HG02759 (cell line): ENCODE results near the gene RNF41.
A peak's percentile ranks its signal among the peaks of the same experiment; 100 is the strongest.
"Not testable (repeated sequence)": the region's sequence is repeated elsewhere in the genome, so short reads cannot be mapped to it uniquely, and the experiment has no call there.

Experiments
- ATAC-seq: cut with Tn5 transposase; IDR thresholded peaks from one replicate; pipeline ENCODE4 v1.9.1; 2021; ENCODE audit warnings: mild to moderate bottlenecking, moderate library complexity; ENCODE audit not compliant: unreplicated experiment

RNF41 gene

GRCh38 chr12:56213878-56214277 lies 7.8 kb downstream of the RNF41 start:
- ATAC-seq = no peak

DNA sequence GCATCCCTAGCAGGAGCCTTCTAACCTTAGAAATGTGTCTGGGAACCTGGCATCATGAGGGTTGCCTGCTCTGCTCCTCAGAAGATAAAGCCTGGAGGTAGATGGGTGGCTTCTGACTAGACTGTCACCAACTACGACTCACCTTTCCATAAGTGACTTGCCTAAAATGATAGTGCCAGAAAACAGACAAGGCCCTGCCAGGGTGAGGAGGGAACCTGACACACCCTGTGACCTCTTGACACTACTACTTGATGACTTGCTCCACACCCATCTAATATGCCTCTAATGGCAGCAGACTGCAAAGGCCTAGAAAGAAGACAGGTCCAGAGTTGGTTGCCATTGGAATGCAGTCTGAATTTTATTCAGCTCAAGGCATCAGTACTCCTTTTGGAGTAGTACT lies 9.4 kb downstream of the RNF41 start:
- ATAC-seq = no peak

GRCh38 chr12:56208006-56208405 lies 13.7 kb downstream of the RNF41 start:
- ATAC-seq = no peak

DNA sequence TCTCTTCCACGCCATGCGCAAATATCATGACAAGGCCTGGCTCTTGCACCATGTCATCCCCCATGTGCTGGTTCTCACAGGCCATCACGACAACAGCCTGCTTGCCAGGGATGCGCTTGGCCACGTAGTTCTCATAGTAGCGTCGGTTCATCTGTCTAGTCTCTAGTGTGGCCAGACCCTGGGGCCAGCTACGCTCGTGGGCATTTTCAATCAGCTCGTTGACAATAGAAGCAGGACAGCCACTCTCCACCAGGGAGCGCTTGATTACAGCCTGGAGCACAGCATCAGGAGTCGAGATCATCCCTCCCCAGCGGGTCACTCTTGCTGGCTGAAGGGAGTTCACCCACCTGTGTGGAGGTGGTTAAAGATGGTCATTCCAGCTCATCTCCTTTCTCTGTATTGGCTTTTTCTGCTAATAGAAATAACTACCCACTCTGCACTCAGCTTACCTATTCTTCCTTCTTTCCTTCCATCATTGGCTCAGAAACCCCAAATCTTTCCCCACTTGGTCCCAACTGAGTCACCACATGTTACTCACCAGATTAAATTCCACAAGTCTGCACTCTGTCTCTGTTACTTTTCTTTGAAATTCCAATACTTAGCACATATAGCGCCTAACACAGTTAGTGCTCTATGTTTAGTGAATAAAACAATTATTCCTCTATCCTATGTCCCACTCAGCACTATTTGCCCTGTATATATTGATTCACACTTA lies 15.1 kb downstream of the RNF41 start:
- no peak for ATAC-seq

DNA sequence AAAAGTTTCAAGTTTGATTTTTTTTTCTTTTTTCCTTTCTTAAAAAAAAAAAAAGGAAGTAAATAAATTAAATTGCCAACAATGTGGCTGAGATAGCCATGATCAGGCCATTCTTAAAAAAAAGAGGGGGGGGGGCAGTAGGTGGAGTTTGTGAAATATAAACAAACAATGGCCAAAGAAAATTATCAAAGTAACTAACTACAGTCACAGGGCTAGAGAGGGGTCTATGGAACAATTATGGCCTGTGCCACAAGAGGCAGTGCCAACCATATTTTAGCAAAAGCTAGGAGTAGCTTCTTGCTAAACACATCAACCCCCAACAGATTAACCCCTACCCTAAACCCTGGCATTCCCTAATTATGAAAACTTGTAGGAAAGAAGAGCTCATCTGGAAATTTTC lies 16.3 kb downstream of the RNF41 start:
- no peak for ATAC-seq

DNA sequence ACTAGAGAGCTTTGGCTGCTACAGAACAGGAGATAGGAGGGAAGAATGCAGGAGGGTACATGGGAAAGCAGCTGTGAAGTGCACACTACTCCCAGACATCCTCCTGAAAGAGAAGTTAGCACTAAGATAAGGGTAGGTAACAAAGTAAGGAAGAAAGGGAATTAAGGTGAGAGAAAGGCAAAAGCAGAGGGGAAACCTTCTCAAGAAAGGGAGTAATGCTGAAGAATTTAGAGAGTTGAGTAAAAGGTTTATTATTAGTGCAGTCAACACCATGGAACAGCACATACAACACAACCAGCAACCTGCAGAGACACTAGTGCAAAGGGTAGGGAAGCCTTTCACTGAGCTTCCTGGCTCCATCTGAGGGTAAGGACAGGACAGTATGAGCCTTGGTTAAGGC lies 17.4 kb downstream of the RNF41 start:
- no peak for ATAC-seq

GRCh38 chr12:56202838-56203237 lies 18.9 kb downstream of the RNF41 start:
- ATAC-seq = no peak

DNA sequence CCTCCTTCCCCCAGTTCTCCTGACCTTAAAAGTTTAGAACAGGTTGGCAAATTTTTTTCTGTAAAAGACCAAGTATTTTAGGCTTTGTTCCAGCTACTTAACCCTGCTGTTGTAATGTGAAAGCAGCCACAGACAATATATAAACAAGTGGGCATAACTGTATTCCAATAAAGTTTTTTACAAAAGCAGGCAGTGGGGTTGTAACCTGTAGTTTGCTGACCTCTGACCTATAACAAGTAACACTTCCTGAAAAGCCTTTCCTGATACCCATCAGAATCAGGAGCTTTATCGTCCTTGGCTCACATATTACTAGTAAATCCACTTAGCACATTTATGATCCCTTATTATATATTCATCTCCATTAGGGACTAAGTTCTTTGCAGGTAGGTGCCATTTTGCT lies 19.4 kb downstream of the RNF41 start:
- ATAC-seq = no peak

DNA sequence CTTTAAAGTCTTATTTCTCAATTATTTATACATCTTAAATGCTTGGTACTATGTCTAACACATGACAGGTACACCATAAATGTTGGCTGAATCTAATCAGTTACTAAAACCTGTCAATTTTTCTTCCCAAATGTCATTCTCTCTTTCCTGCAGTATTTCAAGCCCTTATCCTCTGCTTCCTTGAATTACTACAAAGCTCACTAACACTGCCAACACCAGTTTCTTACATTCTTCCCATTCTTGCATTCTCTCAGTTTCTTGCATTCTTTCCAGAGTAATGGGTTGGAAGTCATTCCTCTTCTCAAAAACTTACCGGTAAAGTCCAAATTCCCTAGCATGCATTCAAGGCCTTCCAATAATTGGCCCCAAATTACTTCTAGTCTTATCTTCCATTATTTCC lies 22.9 kb downstream of the RNF41 start:
- no peak for ATAC-seq

GRCh38 chr12:56197921-56198635 lies 23.6 kb downstream of the RNF41 start:
- ATAC-seq = no peak

GRCh38 chr12:56196818-56197550 lies 24.7 kb downstream of the RNF41 start:
- not testable (repeated sequence) for ATAC-seq

GRCh38 chr12:56193025-56193578 lies 28.6 kb downstream of the RNF41 start:
- no peak for ATAC-seq

DNA sequence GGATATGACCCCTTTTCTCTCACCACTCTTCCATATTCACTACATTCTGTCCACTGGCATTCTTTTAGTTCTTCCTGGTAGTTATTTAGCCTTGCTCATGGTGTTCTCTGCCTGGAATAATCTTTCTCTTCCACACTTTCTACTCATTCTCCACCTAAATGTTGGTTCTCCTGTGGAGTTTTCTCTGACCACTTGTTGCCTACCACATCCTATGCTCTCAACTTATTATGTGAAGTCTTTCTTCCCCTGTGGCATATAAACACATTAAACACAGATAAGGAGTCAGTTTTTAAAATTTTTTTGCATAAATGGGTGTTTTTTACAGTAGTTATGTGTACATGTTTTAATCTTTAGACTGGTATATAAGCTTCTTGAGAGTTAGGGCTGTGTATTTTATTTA lies 29.1 kb downstream of the RNF41 start:
- ATAC-seq = no peak

DNA sequence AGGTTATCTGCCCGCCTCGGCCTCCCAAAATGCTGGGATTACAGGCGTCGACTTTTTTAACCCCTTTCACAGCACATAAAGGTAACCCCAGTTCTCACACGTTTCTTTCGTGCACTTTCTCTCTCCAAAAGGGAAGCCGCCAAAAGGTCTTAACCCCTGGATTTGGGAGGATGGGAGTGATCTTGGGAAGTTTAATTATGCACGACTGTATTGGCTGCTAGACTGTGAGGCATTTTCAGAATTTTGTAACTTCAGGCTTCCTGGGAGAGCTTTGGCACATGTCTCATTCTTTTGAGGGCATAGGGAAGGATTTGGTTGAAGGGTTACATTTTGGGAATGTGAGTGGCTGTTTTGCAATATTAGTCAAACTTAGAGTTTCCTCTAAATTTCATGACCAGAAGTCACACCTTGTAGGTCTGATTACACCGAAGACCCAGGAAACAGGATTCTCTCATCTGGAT lies 31.0 kb downstream of the RNF41 start:
- ATAC-seq = no peak

GRCh38 chr12:56189918-56190694 lies 31.6 kb downstream of the RNF41 start:
- peak; percentile 46 for ATAC-seq

DNA sequence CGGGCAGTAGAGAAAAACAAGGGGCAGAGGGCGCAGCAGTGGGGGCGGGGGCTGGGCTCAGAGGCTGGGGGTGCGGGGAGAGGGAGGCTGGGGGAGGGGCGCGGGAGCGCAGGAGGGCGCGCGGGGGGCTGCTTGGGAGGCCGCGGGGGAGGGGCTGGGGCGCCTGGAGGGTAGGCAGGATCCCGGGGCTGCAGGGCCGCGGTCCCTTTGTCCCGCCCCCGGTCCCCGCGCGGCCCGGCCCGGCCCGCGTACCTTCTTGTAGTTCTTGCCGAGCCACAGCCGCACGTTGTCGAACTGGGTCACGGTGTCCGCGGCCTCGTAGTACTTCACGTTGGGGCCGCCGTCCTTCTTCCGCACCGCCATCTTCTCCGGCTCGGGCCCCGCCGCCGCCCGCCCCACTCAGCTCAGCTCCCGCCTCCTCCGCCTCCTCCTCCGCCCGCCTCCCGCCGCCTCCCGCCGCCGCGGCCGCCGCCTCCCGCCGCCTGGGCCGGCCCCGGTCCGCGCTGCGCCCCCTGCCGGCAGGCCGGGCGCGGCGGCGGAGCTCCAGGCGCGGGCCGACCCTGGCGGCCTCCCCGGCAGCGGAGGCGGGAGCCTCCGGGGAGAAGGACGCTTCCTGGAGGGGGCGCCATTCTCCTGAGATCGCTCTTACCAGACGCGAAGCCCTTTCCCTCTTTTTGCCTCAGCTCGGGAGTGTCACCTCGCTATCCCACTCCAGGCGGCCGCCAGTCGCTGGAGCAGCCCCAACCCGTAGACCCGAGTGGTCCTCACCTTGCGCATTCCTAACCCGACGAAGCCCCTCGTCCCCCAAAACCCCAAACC lies 32.4 kb downstream of the RNF41 start, which contains the start of gene SMARCC2:
Gene SMARCC2 (minus strand): TSS at position 385 of the 819 bp plus-strand sequence. CDS start 22 bp downstream, at position 363.
- peak; percentile 83 for ATAC-seq

DNA sequence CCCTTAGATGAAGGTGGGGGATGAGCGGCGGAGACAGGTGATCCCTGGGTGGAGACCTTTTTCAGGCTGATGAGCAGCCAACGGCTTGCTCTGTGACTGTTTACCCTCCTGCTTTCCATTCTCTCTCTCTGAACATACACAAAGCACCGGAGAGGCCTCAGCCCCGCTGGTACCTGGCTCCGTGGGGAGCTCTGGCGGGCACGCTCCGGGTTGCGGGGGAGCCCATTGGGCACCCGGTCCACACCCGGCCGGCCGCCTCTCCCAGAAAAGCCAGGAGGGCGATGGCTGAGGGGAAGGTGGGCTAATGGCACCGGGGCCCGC lies 33.0 kb downstream of the RNF41 start:
- no peak for ATAC-seq

- no peak for ATAC-seq
Observed at GRCh38 chr12:56188131-56188777, 33.5 kb downstream of the RNF41 start.

DNA sequence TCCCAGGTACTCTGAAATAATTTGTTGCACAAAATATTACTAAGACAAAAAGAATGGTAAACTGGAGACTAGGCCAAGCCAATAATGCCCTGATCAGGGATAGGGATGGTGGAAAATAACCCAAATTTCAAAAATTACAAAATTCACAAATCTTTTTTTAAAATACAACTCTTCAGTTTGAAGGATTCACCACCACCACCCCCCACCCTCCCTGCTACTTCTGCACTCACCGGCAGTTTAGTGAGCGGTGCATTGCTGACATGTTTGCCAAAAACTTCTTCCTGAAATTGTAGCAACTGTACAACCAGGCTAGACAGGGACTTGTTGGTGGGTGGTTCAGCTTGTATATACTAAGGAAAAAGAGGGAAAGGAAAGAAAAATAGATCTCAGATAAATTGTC lies 34.8 kb downstream of the RNF41 start:
- ATAC-seq = no peak
